ENCODE data around the gene PTPN2. TPM values are rescaled to one million over a fixed set of nuclear protein-coding genes. Genes with fewer than 3 reads are reported as not detected.
A peak's percentile ranks its signal among the peaks of the same experiment; 100 is the strongest.

The PTPN2 gene
- polyA plus RNA-seq, 1 donor from 2014 or later: 45.7 TPM

DNA sequence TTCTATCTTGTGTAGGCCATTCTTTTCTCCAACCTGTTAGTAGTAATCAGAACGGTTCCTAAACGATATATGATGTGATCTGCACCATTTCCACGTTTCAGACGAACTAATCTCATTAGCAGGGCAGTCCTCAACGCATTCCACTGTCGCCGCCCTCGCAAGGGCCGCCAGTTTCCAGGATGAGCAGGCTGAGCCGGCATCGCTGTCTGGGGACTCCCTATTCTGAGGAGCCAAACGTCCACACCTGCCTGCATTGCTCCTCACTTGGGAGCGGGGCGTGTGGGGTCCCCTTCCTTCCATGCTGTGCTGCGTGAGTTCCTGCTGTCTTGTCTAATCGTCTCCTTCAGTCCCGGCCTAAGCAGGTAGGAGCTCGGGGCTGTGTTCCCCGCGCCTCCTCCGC, 104.6 kb downstream of the PTPN2 start:
- no peaks in the 10 kb centered on the region for H3K27me3 ChIP-seq (ENCODE audit: insufficient read depth, low read depth, low read length)

DNA sequence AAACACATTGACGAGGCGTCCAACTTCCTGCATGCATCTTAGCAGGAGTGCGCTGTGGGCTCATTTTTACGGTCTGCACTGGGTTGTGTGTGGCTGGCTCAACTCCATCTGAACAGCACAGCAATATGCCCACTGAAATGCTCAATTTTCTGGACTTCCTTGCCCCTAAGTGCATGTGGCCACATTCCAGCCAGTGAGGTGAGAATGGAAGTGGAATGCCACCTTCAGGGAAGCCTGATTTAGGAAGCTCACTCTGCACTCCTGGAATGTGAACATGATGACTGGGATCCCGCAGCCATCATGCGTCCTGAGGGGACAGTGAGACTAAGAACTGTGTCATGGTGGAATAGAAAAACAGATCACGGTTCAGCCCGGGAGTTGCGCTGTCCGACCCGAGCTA, 105.0 kb downstream of the PTPN2 start:
- H3K4me2 ChIP-seq (ENCODE audit: low read length): no peak overlapping the region
- no peaks in the 10 kb centered on the region for H3K27me3 ChIP-seq (ENCODE audit: insufficient read depth, low read depth, low read length)
- TF ChIP-seq CTCF (IDR thresholded peaks at IDR 0.05; ENCODE audit: poor library complexity, severe bottlenecking) (no peak), MXI1 (conservative IDR thresholded peaks at IDR 0.05; ENCODE audit: poor library complexity, severe bottlenecking) (no peak), RAD21 (conservative IDR thresholded peaks at IDR 0.05) (no peak), EZH2 (IDR thresholded peaks at IDR 0.05; ENCODE audit: borderline replicate concordance, insufficient read depth, low read length, poor library complexity, severe bottlenecking) (no peak)
- no peaks in the 10 kb centered on the region for H3K36me3 ChIP-seq (ENCODE audit: insufficient read depth, low read length)
- H4K20me1 ChIP-seq (ENCODE audit: insufficient read depth): no peaks in the 10 kb centered on the region
- no peak overlapping the region for H3K4me3 ChIP-seq (ENCODE audit: low read length)
- no peaks in the 10 kb centered on the region for H3K9me2 ChIP-seq (ENCODE audit: insufficient read depth, low read length)
- no peak overlapping the region for H3K27ac ChIP-seq (ENCODE audit: low read length)
- no peaks in the 10 kb centered on the region for H3K9me3 ChIP-seq (ENCODE audit: low read length)
- no peak overlapping the region for H2AFZ ChIP-seq (ENCODE audit: low read depth, low read length)
- H3K79me2 ChIP-seq (replicated peaks; ENCODE audit: insufficient read depth, low read length): no peaks in the 10 kb centered on the region
- H3K9ac ChIP-seq (ENCODE audit: low read length): no peak overlapping the region
- H3F3A ChIP-seq (ENCODE audit: insufficient read depth, low read length, poor library complexity, severe bottlenecking): no peaks in the 10 kb centered on the region

More for the DNA sequence above, 104.6 kb downstream of the PTPN2 start:
- Histone ChIP-seq H3K79me2 (replicated peaks; ENCODE audit: insufficient read depth, low read length) (no peaks in the 10 kb centered on the region), H3K4me2 (ENCODE audit: low read length) (no peak overlapping the region), H3K27ac (ENCODE audit: low read length) (no peak overlapping the region), H3K36me3 (ENCODE audit: insufficient read depth, low read length) (no peaks in the 10 kb centered on the region), H3K9ac (ENCODE audit: low read length) (no peak overlapping the region), H4K20me1 (ENCODE audit: insufficient read depth) (no peaks in the 10 kb centered on the region), H3K9me3 (ENCODE audit: low read length) (no peaks in the 10 kb centered on the region), H3K4me3 (ENCODE audit: low read length) (no peak overlapping the region), H3K9me2 (ENCODE audit: insufficient read depth, low read length) (no peaks in the 10 kb centered on the region), H3F3A (ENCODE audit: insufficient read depth, low read length, poor library complexity, severe bottlenecking) (no peaks in the 10 kb centered on the region), H2AFZ (ENCODE audit: low read depth, low read length) (no peak overlapping the region)
- TF ChIP-seq RAD21 (conservative IDR thresholded peaks at IDR 0.05): no peak
- TF ChIP-seq POLR2AphosphoS5 (IDR thresholded peaks at IDR 0.05): no peak
- TF ChIP-seq EP300 (conservative IDR thresholded peaks at IDR 0.05; ENCODE audit: poor library complexity, severe bottlenecking): no peak

DNA sequence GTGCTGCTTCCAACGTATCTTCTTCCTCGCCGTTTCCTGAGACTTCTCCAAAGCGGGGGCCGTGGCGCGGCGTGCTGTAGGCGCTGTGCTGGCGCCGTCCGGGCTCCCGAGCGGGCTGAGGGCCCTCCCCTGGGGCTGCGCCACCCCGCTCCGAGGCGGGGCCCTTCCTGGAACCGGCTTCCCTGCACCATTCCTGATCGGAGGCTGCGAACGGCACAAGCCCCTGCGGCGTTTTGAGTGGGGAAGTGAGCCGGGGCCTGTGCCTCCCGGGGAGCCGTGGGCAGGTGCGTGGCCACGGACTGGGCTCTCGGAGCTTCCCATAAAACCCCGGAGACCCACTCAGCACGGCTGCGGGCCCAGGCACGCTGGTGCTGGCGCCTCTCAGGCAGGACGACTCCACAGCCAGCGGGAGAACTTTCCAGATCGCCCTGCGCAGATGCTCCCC, 106.5 kb downstream of the PTPN2 start:
- Histone ChIP-seq H3K4me2 (ENCODE audit: low read length) (no peak overlapping the region), H2AFZ (ENCODE audit: low read depth, low read length) (no peak overlapping the region), H3K9me3 (ENCODE audit: low read length) (no peaks in the 10 kb centered on the region), H4K20me1 (ENCODE audit: insufficient read depth) (no peaks in the 10 kb centered on the region), H3K27me3 (ENCODE audit: insufficient read depth, low read depth, low read length) (no peaks in the 10 kb centered on the region), H3K79me2 (replicated peaks; ENCODE audit: insufficient read depth, low read length) (no peaks in the 10 kb centered on the region), H3K4me3 (ENCODE audit: low read length) (peak overlapping the region; percentile 28), H3K36me3 (ENCODE audit: insufficient read depth, low read length) (no peaks in the 10 kb centered on the region), H3K27ac (ENCODE audit: low read length) (no peak overlapping the region), H3K9ac (ENCODE audit: low read length) (no peak overlapping the region), H3K9me2 (ENCODE audit: insufficient read depth, low read length) (no peaks in the 10 kb centered on the region), H3F3A (ENCODE audit: insufficient read depth, low read length, poor library complexity, severe bottlenecking) (no peaks in the 10 kb centered on the region)
- TF ChIP-seq REST (IDR thresholded peaks at IDR 0.05; ENCODE audit: borderline replicate concordance) (no peak), EZH2 (IDR thresholded peaks at IDR 0.05; ENCODE audit: borderline replicate concordance, insufficient read depth, low read length, poor library complexity, severe bottlenecking) (no peak), CTCF (IDR thresholded peaks at IDR 0.05; ENCODE audit: poor library complexity, severe bottlenecking) (no peak), POLR2AphosphoS5 (IDR thresholded peaks at IDR 0.05) (no peak), RAD21 (conservative IDR thresholded peaks at IDR 0.05) (no peak), MXI1 (conservative IDR thresholded peaks at IDR 0.05; ENCODE audit: poor library complexity, severe bottlenecking) (no peak), SMC3 (conservative IDR thresholded peaks at IDR 0.05; ENCODE audit: poor library complexity) (no peak), TAF1 (IDR thresholded peaks at IDR 0.05; ENCODE audit: low read depth) (no peak), EP300 (conservative IDR thresholded peaks at IDR 0.05; ENCODE audit: poor library complexity, severe bottlenecking) (no peak)

All from neural cell (in vitro differentiated cells).